NCI-H2171 treated with DMSO at 0.1 percent for 48 hours (cell line): ENCODE data around the gene SCFD2.
A peak's percentile ranks its signal among the peaks of the same experiment; 100 is the strongest.

ENCODE experiments used
- DNase-seq: peaks from one replicate; lab custom pipeline; 2025; lab: John Stamatoyannopoulos, UW

The SCFD2 gene

DNA sequence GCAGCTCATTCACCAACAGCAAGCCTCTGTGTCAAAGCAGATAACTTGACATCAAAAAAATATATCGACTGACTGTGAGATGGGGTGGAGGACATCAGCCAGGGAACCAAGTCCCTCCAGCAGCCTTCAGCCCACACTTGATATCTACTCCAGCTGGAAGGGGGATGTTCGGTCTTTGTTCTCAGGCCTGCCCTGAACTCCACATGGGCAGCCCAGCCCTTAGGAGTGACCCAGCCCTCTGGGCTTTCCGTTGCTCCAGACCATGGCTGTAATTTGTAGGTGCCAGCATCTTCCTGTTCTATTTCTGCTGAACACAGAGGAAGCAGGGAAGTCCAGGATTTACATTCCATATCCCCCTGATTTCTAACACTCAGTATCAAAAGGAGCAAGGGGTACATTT is 486.4 kb downstream of the SCFD2 start:
- no peak for DNase-seq

DNA sequence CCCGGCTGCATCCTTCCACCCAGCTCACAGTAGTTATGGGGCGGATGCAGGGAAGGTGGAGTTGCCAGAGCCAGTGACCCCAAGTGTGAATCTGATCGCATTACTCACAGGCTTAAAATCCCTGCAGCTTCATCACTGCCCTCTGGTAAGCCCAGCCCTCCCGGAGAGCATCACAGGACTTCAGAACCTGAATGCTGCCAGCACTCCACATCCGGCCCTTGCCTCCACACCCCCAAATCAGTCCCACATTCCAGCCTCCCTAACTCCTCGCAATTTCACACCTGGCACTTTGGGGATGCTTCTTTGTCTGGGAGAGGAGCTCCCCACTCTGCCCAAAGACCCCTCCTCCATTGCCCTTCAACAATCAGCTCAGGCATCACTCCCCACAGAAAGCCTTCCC is 488.2 kb downstream of the SCFD2 start:
- no peak for DNase-seq

DNA sequence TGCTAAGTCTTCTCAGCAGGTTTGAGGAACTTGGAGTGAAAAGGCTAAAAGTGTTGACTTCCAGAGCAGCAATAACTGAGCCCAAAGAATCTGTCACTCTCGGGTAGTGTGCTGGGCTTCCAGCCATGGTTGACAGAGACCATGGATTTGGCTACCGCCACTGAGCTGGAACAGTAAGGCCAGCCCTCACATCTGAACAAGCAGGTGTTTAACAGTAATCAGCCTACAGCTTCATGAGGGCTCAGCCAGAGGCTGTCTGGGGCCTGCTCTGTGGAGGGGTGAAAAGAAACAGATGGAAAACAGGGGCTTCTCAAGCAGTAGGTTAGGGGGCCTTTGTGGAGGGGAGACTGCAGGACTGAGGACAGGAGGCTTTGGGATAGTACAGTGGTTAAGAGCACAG is 488.8 kb downstream of the SCFD2 start:
- no peak for DNase-seq

DNA sequence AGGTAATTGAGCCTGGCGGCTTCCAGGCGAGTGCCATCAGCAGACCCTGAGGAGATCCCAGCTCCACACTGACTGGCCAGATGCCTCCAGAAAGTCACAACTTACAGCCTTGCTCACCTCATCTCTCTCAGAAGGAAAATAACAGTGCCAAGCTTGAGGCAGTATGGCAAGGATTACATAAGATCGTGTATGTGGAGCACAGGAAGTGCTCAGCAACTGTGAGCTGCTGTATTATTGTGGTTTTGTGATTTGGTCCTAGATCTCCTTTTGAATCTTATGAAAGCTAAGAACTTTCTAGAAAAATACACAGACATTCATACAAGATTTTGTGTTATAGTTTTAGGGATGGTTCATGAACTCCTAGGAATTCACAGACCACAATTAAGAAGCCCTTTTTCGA is 489.8 kb downstream of the SCFD2 start:
- no peak for DNase-seq

DNA sequence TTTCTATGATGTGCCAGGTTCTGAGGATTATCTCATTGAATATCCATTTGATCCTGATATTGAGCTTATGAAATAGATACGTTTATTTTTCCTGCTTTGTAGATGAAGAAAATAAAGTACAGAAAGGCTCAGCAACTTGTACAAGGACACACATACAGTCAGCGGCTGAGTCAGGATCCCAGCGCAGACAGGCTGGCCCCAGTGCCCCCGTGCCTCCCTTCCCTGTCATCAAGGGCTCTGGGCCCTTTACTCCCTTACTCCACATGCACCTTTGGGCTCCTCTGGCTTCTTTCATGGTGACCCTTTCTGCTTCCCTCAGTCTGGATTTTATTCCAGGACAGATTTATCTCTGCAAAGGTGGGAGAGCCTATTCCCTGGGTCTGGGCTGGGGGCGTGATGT is 490.9 kb downstream of the SCFD2 start:
- no peak for DNase-seq

DNA sequence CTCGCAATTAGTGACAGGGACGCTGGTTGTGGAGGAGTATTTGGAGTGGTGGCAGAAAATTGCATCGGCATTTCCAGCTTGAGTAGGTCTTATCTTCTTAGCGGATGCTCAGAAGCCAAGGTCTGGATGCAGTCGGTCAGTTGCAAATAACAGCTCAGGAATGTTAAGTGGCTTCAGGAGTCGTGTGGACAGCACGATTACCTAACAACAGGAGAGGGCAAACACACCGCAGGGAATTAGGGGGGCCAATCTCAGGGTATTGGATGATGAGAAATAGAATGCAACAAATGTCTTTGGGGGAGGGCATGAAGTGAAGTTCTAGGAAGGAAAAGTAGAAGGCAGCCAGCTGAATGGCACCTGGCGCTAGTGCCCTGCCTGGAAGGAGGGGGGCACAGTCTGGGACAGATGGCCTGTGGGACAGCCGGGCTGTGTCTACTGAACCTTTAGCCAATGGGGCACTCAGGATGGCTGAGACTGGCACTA is 492.0 kb downstream of the SCFD2 start:
- no peak for DNase-seq

DNA sequence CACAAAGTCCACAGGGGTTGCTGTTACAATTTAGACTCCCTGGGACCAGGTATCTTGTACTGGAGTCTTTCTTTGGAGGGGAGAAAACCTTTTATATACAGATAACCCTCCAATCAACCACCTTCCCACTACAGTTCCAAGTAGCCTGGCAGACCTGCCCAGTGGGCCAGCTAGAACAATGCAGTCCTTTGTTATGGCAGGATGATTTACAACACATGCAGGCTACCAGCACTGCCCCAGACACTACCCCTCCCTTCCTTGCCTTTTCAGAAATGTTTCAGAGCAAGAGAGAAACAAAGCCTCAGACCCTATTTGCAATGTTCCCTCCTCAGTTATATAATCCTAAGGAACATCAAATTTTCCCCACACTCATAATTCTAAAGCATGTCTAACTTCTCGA is 492.7 kb downstream of the SCFD2 start:
- DNase-seq: no peak

DNA sequence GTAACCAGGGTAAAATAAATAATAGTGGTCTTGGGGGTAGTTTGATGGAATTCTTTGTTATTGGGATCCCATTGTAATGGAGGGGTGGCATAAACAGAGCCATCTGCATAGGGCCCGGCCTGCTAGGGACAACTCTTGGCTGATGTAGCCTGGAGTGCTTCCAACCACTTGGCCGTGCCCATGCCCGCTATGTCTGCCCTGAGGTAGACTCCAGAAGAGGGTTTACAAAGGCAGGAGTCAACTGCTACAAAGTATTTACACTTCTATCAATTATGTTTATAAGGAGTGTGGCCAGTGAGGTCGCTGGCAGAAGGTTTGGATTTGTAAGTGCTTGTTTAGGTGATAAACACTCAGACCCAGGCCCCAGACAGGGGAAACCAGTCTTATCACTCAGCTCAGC is 495.6 kb downstream of the SCFD2 start:
- no peak for DNase-seq

DNA sequence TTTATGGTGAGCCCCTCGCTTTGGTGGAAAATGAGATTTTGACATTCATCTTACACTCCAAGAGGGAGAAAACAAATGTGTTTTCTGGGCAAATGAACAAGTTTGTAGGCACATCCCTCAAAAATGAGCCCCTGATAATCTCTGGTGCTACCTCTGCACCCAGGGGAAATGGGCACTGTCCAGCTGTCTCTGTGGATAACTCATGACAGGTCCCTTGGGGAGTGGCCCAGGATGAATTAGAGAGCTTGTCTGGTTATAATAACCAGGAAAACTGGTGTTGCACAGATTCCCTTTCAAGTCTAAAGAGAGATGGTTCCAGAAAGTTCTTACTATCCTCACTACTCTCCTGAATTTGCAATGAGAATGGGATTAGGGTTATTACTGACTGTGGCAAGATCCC is 496.2 kb downstream of the SCFD2 start:
- no peak for DNase-seq

DNA sequence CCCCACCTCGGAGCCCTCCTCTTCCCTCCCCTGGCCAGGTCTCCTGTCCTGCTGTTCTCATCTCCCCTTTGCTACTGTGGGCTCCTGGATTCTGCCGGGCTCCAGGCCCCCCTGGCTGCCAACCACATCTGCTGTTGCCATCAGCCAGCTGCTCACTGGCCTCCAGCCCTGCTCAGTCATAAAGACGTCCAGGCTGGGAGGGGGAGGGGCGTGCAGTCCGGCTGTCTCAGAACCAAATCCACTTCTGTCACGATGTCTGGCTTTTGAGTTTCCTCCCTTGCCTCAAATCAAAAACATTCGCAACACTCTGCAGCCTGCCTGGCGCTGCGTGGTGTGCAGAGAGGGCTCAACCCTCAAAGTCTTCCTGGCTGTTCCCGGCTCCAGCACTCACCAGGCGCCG is 496.7 kb downstream of the SCFD2 start:
- peak; percentile 52 for DNase-seq

DNA sequence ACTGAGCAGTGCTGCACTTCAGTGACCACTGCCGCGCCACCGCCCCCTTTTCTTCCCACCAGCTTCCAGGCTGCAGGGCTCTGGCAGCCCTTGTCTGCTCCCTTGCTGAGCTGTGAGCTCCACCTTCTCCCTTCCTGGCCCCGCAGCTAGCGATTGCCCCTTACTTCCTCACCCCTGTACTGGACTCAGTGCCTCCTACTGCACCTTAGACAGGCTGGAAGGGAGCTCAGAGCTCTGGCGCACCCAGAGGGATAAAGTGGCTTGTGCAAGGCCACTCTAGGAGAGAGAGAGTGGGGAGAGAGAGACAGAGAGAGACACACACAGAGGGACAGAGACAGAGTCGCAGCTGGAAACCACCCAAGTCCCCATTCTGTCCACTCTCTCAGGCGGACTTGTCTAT is 497.7 kb downstream of the SCFD2 start:
- peak; percentile 3 for DNase-seq

DNA sequence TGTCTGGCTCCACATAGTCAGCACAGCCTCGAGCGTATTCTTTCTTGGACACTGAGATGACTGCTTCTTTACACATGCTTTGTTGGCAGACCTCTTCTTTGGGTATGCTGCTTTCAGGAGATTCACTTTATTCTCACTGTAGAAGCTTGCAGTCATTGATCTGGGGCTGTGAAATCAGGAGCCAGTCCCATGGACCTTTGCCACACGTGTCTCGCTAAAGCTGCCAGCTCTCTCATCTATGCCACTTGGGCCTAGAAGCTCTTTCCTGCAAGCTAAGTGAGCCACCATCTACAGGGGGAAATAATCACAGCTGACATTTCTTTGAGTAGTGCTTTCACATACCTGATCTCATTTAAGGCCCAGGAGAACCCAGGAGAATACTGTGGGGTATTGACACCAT is 498.7 kb downstream of the SCFD2 start:
- no peak for DNase-seq

DNA sequence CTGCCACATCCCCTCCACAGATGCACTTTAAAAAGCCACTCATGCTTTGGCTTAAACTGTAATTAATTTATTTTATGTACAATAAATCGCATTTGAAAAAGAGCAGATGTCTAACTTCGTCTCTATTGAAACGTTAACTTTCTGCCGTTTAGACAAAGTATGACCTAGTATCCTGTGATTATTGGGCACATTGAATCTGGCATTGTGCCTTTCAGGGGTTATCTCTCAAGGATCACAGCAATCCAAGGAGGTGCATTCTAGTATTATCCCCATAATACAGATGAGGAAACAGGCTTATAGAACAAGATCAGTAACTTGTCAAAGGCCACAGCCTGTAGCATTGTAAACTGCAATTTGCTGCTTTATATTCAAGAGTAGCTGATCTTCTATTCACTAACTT is 499.1 kb downstream of the SCFD2 start:
- DNase-seq: no peak

DNA sequence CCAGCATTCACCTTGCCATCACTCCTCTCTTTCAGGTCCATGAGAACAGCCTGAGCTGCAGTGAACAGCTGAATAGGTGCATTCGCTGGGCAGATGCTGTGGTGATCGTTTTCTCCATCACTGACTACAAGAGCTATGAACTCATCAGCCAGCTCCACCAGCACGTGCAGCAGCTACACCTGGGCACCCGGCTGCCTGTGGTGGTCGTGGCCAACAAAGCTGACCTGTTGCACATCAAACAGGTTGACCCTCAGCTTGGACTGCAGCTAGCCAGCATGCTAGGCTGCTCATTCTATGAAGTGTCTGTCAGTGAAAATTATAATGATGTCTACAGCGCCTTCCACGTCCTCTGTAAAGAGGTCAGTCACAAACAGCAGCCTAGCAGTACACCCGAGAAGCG is 500.6 kb downstream of the SCFD2 start:
- DNase-seq: no peak

DNA sequence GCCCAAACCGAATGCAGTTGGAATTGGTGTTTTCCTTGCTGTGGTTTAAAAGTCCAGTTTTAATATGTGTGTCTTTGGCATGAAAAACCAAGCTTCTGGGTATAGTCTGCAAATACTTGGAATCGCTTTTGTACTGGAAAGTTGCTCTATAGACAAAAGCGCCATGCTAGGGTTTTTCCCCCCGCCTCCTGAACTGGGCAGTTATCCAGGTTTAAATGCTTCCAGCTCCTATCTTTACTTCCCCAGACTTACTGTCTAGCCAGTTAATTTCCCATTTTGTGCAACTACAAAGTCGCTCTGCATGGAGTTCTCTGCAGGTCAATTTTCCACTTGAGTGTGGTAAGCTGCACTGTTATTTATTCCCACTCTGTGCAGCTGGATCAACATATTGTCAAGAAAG is 501.1 kb downstream of the SCFD2 start:
- no peak for DNase-seq

DNA sequence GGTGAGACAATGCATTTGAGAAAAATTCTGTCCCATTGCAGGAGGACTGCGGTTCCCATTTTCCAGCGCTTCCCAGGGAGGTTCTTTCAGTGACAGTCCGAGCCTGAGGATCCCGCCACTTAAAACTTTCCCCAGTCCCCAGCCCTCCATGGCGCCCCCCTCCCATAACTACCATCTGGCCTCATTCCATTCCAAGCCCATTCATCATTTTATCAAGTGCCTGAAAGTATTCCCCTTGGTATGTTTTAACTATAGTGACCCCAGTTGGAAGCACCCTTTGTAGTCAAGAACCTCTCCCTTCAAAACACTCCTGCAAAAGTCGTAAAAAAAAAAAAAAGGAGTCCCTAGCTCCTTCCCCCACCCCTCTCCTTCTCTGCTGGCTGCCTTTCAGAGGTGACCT is 502.5 kb downstream of the SCFD2 start:
- no peak for DNase-seq

DNA sequence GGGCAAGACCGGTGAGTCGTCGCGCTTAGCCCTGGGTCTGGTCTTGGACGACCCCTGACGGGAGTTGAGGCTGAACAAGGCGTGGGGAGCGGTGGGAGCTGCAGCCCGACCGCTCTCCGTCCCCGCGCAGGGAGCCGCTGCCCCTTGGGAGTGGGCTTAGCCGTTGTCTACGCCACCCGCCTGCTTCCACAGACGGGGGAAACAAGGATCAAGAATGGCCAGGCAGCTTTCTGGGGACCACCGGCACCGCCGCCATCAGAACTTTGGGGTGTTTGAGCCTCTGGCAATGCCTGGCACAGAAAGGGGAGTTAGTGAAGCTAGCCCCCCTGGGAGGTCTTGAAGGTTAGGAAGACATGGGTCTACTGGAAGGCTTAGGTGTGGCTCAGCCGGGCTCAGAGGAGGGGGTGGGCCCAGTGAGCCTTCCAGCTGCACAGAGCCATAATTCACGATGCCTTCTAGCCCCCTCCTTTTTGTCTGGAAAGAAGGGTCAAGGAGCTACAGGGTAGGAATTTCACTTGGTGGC is 503.2 kb downstream of the SCFD2 start:
- no peak for DNase-seq

DNA sequence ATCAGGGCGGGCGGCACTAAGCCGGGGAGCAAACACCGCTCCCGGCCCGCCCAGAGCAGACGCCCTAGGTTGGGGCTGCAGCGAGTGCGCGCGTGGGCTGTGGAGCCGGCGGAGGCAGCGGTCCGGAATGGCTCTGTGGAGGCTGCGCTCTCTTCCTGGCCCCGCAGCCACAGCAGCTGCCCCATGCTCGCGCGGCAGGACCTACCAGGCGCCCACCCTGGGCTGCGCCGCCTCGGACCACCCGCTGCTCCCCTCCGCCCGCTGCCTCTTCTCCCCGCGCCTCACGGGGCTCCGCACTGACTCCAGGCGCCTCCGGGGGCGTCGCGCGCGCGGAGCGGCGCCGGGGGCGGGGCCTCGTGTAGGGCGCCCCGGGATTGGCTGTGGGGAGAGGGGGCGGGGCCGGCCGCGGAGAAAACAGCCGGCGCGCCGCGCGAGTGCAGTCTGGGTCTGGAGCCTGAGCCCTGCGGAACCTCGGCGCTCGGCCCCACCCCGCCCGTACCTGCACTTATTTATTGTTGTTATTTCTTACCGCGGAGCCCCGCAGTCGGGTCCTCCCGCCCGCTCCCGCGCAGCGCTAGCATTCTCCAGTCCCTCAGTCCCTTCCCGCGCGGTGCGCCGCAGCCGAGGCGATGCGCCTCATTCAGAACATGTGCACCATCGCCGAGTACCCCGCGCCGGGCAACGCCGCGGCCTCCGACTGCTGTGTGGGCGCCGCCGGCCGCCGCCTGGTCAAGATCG is 503.8 kb downstream of the SCFD2 start, which contains the start of gene RASL11B:
Gene RASL11B, plus strand, starts transcription at position 439 of the 738 bp plus-strand sequence. Its CDS starts 191 bp downstream, at position 630.
- DNase-seq: peak; percentile 66

DNA sequence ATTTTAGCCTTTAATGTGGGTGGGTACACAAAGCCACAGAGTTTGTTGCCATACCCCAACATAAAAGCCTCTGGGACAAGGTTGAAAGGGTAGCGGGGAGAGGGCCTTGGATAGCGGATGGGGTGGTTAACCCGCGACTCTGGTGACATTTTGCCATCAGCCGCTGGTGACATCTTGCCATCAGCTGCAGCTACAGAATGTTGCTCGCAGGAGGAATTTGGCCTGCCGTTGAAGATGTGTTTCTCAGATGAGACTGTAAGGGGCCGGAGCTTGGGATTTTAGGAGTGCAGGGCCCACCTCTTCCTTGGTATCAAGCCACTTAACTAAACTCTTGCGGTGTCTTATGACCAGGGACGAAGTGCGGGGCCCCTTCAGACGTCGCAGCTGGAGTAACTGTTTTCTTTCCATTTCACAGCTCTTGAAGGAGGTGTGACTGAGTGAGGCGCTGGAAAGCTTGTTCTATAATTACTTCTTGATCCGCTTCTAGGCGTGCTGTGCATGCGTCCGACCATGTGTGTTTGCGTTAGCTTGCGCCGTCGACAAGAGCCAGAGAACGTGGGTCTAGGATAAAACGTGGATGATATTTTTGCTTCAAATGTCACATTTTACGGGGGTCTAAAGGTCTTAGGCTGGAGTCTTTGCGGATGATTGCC is 504.6 kb downstream of the SCFD2 start:
- DNase-seq: no peak

DNA sequence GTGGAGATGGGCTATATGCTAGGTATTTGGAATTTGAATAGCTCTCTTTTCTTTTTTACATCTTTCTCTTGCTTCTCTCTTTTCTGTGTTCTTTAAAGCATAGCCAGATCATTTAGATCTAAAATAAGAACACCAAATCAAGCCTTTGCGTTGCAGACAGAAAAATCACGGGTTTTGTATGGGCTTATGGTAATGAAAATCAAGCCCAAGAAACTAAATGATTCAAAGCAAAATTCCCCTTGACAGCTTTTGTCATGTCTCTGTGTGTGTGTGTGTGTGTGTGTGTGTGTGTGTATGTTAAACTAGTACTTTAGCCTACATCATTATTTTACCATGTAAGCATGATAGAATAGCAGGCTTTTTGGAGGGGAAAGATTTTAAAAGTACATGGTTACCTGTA is 505.5 kb downstream of the SCFD2 start:
- no peak for DNase-seq

DNA sequence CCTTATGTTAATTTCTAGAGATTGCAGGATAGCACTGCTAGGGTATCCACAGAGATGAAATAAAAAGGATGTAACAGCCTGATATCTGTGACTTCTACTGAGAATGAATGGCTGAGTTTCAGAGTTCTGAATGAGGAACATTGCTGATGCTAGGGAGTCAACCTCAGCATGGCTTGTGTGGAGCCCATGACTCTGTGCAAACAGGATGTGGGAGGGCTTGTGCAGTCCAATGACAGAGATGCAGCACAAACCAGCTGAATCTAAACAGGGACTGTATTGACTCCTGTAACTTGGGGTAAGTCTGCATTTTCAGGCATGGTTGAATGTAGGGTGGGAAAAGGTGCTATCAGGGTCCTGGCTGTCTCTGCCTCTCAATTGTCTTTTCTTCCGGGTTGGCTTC is 509.1 kb downstream of the SCFD2 start:
- DNase-seq: no peak

DNA sequence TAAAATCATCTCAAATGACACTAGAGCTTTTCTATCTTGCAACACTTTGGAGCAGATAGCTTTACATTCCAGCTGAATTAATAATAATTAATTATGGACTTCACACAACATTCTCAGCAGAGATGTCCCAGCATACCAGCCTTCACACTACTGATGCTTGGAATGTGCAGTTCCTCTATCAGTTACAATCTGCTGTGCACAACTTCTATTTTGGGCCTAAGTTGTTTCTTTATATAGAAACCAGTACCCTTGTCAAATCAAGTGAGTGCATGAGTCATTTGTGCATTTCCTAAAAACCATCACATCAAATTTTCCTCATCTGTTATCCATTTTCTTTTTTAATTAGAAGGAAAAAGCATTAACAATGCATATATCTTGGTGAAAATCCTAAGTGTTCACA is 512.5 kb downstream of the SCFD2 start:
- DNase-seq: no peak

DNA sequence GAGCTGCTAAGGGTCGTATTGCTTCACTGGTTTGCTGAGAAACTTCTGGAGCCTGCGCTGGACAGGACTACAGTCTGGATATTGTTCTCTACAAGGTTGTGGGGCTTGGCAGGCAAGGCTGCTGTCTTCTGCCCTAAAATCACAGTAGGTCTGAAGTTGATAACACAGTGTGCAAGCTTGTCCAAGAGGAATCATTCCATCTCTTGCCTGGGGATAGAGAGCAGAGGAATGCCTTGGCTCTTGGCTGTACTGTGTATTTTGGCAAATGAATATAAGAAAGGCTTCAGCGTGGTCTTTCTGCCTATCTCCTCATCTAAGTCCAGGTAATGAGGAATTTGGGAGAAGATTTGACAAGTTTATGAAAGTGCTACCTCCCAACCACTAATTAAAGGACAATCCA is 513.1 kb downstream of the SCFD2 start:
- no peak for DNase-seq

DNA sequence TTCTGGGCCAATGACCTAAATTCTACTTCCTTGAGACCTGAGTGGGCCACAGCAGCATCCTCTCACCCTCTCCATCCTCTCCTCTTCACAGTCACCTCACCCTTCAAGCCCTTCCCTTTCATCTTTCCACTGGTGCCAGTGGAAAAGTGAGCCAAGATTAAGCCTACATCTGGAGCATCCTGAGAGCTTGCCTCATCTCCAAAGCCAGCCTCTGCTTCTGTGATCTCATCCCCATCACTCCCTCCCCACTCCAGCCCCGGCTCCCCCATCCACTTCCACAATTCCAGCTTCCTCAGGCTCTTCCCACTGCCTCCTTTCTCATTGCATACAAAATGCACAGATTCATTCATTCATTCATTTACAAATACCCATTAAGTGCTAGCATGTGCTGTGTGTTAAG is 513.8 kb downstream of the SCFD2 start:
- DNase-seq: no peak
